Measurements from ENCODE around the gene PLEK2. TPM values are rescaled to one million over a fixed set of nuclear protein-coding genes. Genes with fewer than 3 reads are reported as not detected.

Gene PLEK2
- polyA plus RNA-seq, 1 donor (not counting 4 experiments of a cell fraction or from before 2014, with no cell fraction given), result 219 TPM

- Histone ChIP-seq H4K20me1 (ENCODE audit: control insufficient read depth, extremely low read depth, insufficient read depth, low read length) (peaks cover 6% of the 10 kb centered on the region), H3K9me1 (ENCODE audit: control insufficient read depth, extremely low read depth, insufficient read depth, low read length) (no peaks in the 10 kb centered on the region), H3K4me1 (ENCODE audit: control insufficient read depth, extremely low read depth, insufficient read depth, low read length) (peaks cover 16% of the 10 kb centered on the region), H3K9me3 (ENCODE audit: control insufficient read depth, low read depth, low read length) (no peaks in the 10 kb centered on the region), H3K79me2 (ENCODE audit: control insufficient read depth, insufficient read depth, low read length) (peaks cover 24% of the 10 kb centered on the region), H3K9ac (ENCODE audit: control insufficient read depth, extremely low read depth, insufficient read depth, low read length) (no peak overlapping the region), H3K36me3 (ENCODE audit: control insufficient read depth in 2 of 2, extremely low read depth in 1 of 2, insufficient read depth in 2 of 2, low read length in 2 of 2) (peaks cover 45 to 68% of the 10 kb centered on the region in 2 experiments), H3K4me3 (ENCODE audit: control insufficient read depth in 2 of 3, extremely low read depth in 1 of 3, insufficient read depth in 2 of 3, low read depth in 1 of 3, low read length in 3 of 3) (no peak overlapping the region), H2AFZ (ENCODE audit: control insufficient read depth, low read length) (no peak overlapping the region), H3K27me3 (ENCODE audit: control insufficient read depth, extremely low read depth, insufficient read depth, low read length) (no peaks in the 10 kb centered on the region), H3K4me2 (ENCODE audit: control insufficient read depth, extremely low read depth, insufficient read depth, low read depth, low read length) (no peak overlapping the region), H3K27ac (ENCODE audit: control insufficient read depth, insufficient read depth, low read length) (no peak overlapping the region)
- no peak for DNase-seq (ENCODE audit: low read depth, low spot score)
- no peak for TF ChIP-seq EZH2 (IDR thresholded peaks at IDR 0.05; ENCODE audit: low read length)
- TF ChIP-seq CTCF (optimal IDR thresholded peaks at IDR 0.05 in 1 of 3, IDR thresholded peaks at IDR 0.05 in 1 of 3, conservative IDR thresholded peaks at IDR 0.05 in 1 of 3; ENCODE audit: extremely low read depth in 1 of 3, insufficient read depth in 2 of 3, low read length in 3 of 3), result no peak
- no peak for FAIRE-seq
- dilution Hi-C loops (cut with MboI; ENCODE audit: extremely low pct_ligation_motif_present, low sequenced_read_pairs), result no loop called here
These were observed 22.0 kb downstream of the PLEK2 start for GRCh38 chr14:67389811-67390534.

- H3K4me3 ChIP-seq (ENCODE audit: control insufficient read depth in 2 of 3, extremely low read depth in 1 of 3, insufficient read depth in 2 of 3, low read depth in 1 of 3, low read length in 3 of 3), result no peak overlapping the region
- FAIRE-seq, result no peak
- H3K9me3 ChIP-seq (ENCODE audit: control insufficient read depth, low read depth, low read length), result no peaks in the 10 kb centered on the region
- no peak overlapping the region for H2AFZ ChIP-seq (ENCODE audit: control insufficient read depth, low read length)
- H3K9ac ChIP-seq (ENCODE audit: control insufficient read depth, extremely low read depth, insufficient read depth, low read length), result no peak overlapping the region
- no peaks in the 10 kb centered on the region for H3K27me3 ChIP-seq (ENCODE audit: control insufficient read depth, extremely low read depth, insufficient read depth, low read length)
- H3K4me1 ChIP-seq (ENCODE audit: control insufficient read depth, extremely low read depth, insufficient read depth, low read length), result peaks cover 17% of the 10 kb centered on the region
- no peaks in the 10 kb centered on the region for H3K9me1 ChIP-seq (ENCODE audit: control insufficient read depth, extremely low read depth, insufficient read depth, low read length)
- H4K20me1 ChIP-seq (ENCODE audit: control insufficient read depth, extremely low read depth, insufficient read depth, low read length), result peaks cover under 1% of the 10 kb centered on the region
- H3K36me3 ChIP-seq (ENCODE audit: control insufficient read depth in 2 of 2, extremely low read depth in 1 of 2, insufficient read depth in 2 of 2, low read length in 2 of 2), result peaks cover 45 to 61% of the 10 kb centered on the region in 2 experiments
- no peak for TF ChIP-seq EZH2 (IDR thresholded peaks at IDR 0.05; ENCODE audit: low read length)
- no peak for TF ChIP-seq CTCF (optimal IDR thresholded peaks at IDR 0.05 in 1 of 3, IDR thresholded peaks at IDR 0.05 in 1 of 3, conservative IDR thresholded peaks at IDR 0.05 in 1 of 3; ENCODE audit: extremely low read depth in 1 of 3, insufficient read depth in 2 of 3, low read length in 3 of 3)
- DNase-seq (ENCODE audit: low read depth, low spot score), result no peak
- dilution Hi-C loops (cut with MboI; ENCODE audit: extremely low pct_ligation_motif_present, low sequenced_read_pairs), result no loop called here
- no peak overlapping the region for H3K27ac ChIP-seq (ENCODE audit: control insufficient read depth, insufficient read depth, low read length)
- H3K4me2 ChIP-seq (ENCODE audit: control insufficient read depth, extremely low read depth, insufficient read depth, low read depth, low read length), result no peak overlapping the region
- peaks cover 19% of the 10 kb centered on the region for H3K79me2 ChIP-seq (ENCODE audit: control insufficient read depth, insufficient read depth, low read length)
These were observed 22.7 kb downstream of the PLEK2 start for GRCh38 chr14:67389275-67389674.
